Endothelial cell of umbilical vein (primary cell): ENCODE data around the gene CHD6. TPM values are rescaled to one million over a fixed set of nuclear protein-coding genes. Genes with fewer than 3 reads are reported as not detected.

ENCODE experiments used
- BruUV-seq: library from RNA; stranded (reverse); fragments of 400-500 nt; replicated peaks from 2 replicates; lab custom pipeline; 2021; lab: Mats Ljungman, UMichigan
- CTCF ChIA-PET: fragments of 300-600, 350-600 bp; sonication (Branson Sonifier 250); formaldehyde crosslinking; loops from one replicate; lab custom pipeline; 2021; ENCODE audit warnings: antibody characterized with exemption, inconsistent platforms; lab: Charles Lee
- POLR2A ChIA-PET: fragments of 300-600, 350-600 bp; sonication (Branson Sonifier 250); formaldehyde crosslinking; loops from one replicate; lab custom pipeline; 2021; ENCODE audit warnings: antibody characterized with exemption, inconsistent platforms; lab: Charles Lee
- DNase-seq: peaks from one replicate; pipeline ENCODE4 v3.0.0-alpha.2; 2011; ENCODE audit warnings: low read depth, low spot score
- FAIRE-seq: peaks from 2 replicates; lab custom pipeline; 2011; peaks lifted over from hg19 to GRCh38; lab: Jason Lieb, UNC
- H2AFZ ChIP-seq: 2 replicates; pipeline ENCODE4 v1.6.0; 2012; ENCODE audit warnings: low read depth, low read length, control low read depth, inconsistent platforms
- H3K27ac ChIP-seq: 2 replicates; pipeline ENCODE4 v1.5.1; 2011; ENCODE audit warnings: low read depth, mild to moderate bottlenecking, control low read depth, low read length, moderate library complexity; ENCODE audit not compliant: insufficient read depth
- H3K27me3 ChIP-seq, 2 experiments: 2 replicates each; pipeline versions ENCODE4 v1.6.0 to v1.6.1; 2011; ENCODE audit warnings: low read length in 2 of 2, mixed read lengths in 1 of 2; ENCODE audit not compliant: control insufficient read depth in 2 of 2, insufficient read depth in 2 of 2
- H3K36me3 ChIP-seq, 2 experiments: 2 replicates in 1 of 2; 3 replicates in 1 of 2; pipeline ENCODE4 v1.5.1; 2011; ENCODE audit warnings: low read length in 2 of 2, mild to moderate bottlenecking in 1 of 2, moderate library complexity in 1 of 2; ENCODE audit not compliant: control insufficient read depth in 2 of 2, insufficient read depth in 2 of 2; ENCODE audit errors: extremely low read depth in 1 of 2
- H3K4me1 ChIP-seq: 3 replicates; pipeline ENCODE4 v1.5.1; 2011; ENCODE audit warnings: mild to moderate bottlenecking, low read length; ENCODE audit not compliant: control insufficient read depth, insufficient read depth; ENCODE audit errors: extremely low read depth
- H3K4me2 ChIP-seq: 2 replicates; pipeline ENCODE4 v1.6.1; 2011; ENCODE audit warnings: low read length, control low read depth, mixed read lengths; ENCODE audit not compliant: insufficient read depth
- H3K4me3 ChIP-seq, 3 experiments: fragments of 200-600 bp in 1 of 3; sonication (generic), shearing (Covaris generic) in 1 of 3; replicated peaks in 1 of 3; 2 replicates each; pipeline ENCODE4 v1.5.1; 2011 to 2016; ENCODE audit warnings: control low read depth in 3 of 3, low read length in 3 of 3, mild to moderate bottlenecking in 2 of 3, inconsistent platforms in 1 of 3, low read depth in 1 of 3, moderate library complexity in 1 of 3; ENCODE audit not compliant: insufficient read depth in 1 of 3
- H3K79me2 ChIP-seq: 2 replicates; pipeline ENCODE4 v1.6.0; 2012; ENCODE audit warnings: low read length, inconsistent platforms; ENCODE audit not compliant: control insufficient read depth, insufficient read depth
- H3K9ac ChIP-seq: replicated peaks from 2 replicates; pipeline ENCODE3; 2011; ENCODE audit warnings: low read length, control low read depth; ENCODE audit not compliant: insufficient read depth; ENCODE audit errors: extremely low read depth
- H3K9me1 ChIP-seq: replicated peaks from 3 replicates; pipeline ENCODE4 v1.6.0; 2011; ENCODE audit warnings: mild to moderate bottlenecking, low read length; ENCODE audit not compliant: control insufficient read depth, insufficient read depth; ENCODE audit errors: extremely low read depth
- H3K9me3 ChIP-seq: replicated peaks from 2 replicates; pipeline ENCODE4 v1.5.1; 2012; ENCODE audit warnings: low read length, inconsistent platforms; ENCODE audit not compliant: control insufficient read depth, insufficient read depth
- H4K20me1 ChIP-seq: replicated peaks from 2 replicates; pipeline ENCODE3; 2011; ENCODE audit warnings: mild to moderate bottlenecking, low read length; ENCODE audit not compliant: control insufficient read depth, insufficient read depth; ENCODE audit errors: extremely low read depth
- CTCF ChIP-seq, 2 donors: IDR thresholded peaks; 1 replicate in 1 of 2; 2 replicates in 1 of 2; pipeline ENCODE4 v1.5.1; 2011; ENCODE audit warnings: low read length in 2 of 2, mild to moderate bottlenecking in 2 of 2, moderate library complexity in 2 of 2, control low read depth in 1 of 2, inconsistent platforms in 1 of 2, low read depth in 1 of 2; ENCODE audit not compliant: insufficient read depth in 1 of 2; ENCODE audit errors: extremely low read depth in 1 of 2
- EZH2 ChIP-seq: IDR thresholded peaks from 2 replicates; pipeline ENCODE4 v1.6.1; 2012; ENCODE audit warnings: borderline replicate concordance, low read depth, mild to moderate bottlenecking, moderate library complexity, low read length, inconsistent platforms; ENCODE audit not compliant: severe bottlenecking
- FOS ChIP-seq: IDR thresholded peaks from 2 replicates; pipeline ENCODE4 v1.6.1; 2011; ENCODE audit warnings: mild to moderate bottlenecking, low read length, moderate library complexity, borderline replicate concordance; ENCODE audit not compliant: insufficient read depth
- GATA2 ChIP-seq: IDR thresholded peaks from 2 replicates; pipeline ENCODE4 v1.7.0; 2011; ENCODE audit warnings: low read depth, mild to moderate bottlenecking, moderate library complexity, mixed read lengths, low read length; ENCODE audit not compliant: insufficient read length, insufficient read depth
- JUN ChIP-seq: IDR thresholded peaks from 2 replicates; pipeline ENCODE4 v1.6.1; 2011; ENCODE audit warnings: borderline replicate concordance, low read depth; ENCODE audit not compliant: insufficient read length, insufficient read depth
- MAX ChIP-seq: IDR thresholded peaks from 2 replicates; pipeline ENCODE4 v1.6.1; 2011; ENCODE audit not compliant: insufficient read depth, insufficient read length
- MYC ChIP-seq: IDR thresholded peaks from one replicate; pipeline ENCODE4 v1.6.1; 2011; ENCODE audit warnings: mild to moderate bottlenecking, low read depth, low read length
- POLR2A ChIP-seq: IDR thresholded peaks from 2 replicates; pipeline ENCODE4 v1.6.1; 2012; ENCODE audit warnings: low read depth, mild to moderate bottlenecking, control low read depth, low read length
- POLR2AphosphoS5 ChIP-seq: IDR thresholded peaks from 2 replicates; pipeline ENCODE4 v1.6.1; 2012; ENCODE audit warnings: low read depth, mild to moderate bottlenecking, control low read depth, low read length, moderate library complexity; ENCODE audit not compliant: insufficient read depth
- dilution Hi-C: fragments of 300-500 bp; cut with MboI; formaldehyde crosslinking; loops from one replicate; pipeline ENCODE4 v1.15.0; 2019; ENCODE audit warnings: low sequenced_read_pairs; ENCODE audit not compliant: extremely low pct_ligation_motif_present
- intact Hi-C: fragments of 100-400 bp; cut with micrococcal nuclease; formaldehyde crosslinking; loops from one replicate; pipeline ENCODE4 v1.10.0; 2022
- polyA plus RNA-seq, 4 experiments: library from polyadenylated mRNA; depleted of rRNA in 3 of 4; stranded (reverse) in 3 of 4; unstranded in 1 of 4; fragments of >200 nt; gene quantifications; 2 replicates each; pipeline versions ENCODE4 v1.2.1 to v1.2.3, GENCODE V29; 2011 to 2012; ENCODE audit warnings: missing spikeins in 1 of 4
- total RNA-seq: library from RNA; stranded (reverse); gene quantifications from 2 replicates; pipeline ENCODE4 v1.2.3, GENCODE V29; 2021

The CHD6 gene
- total and polyA plus RNA-seq, 2 donors (not counting 3 experiments of a cell fraction or from before 2014, with no cell fraction given), result 7.2 to 33.7 TPM

GRCh38 chr20:41506192-41506915, 111.8 kb downstream of the CHD6 start:
- H3K9ac ChIP-seq, result no peak overlapping the region
- no peak for DNase-seq
- dilution Hi-C loops, result no loop called here
- H3K79me2 ChIP-seq, result no peaks in the 10 kb centered on the region
- no TSS peak for BruUV-seq
- H3K4me3 ChIP-seq, result no peak overlapping the region
- no peak overlapping the region for H3K4me2 ChIP-seq
- ChIA-PET POLR2A (no interaction called here), CTCF (no interaction called here)
- H3K9me1 ChIP-seq, result no peaks in the 10 kb centered on the region
- H3K4me1 ChIP-seq, result no peaks in the 10 kb centered on the region
- H3K36me3 ChIP-seq, result peaks cover 0 to 1% of the 10 kb centered on the region in 2 experiments
- no peak for FAIRE-seq
- H3K27ac ChIP-seq, result no peak overlapping the region
- intact Hi-C loops, result no loop called here
- H2AFZ ChIP-seq, result no peak overlapping the region
- TF ChIP-seq JUN (no peak), MYC (no peak), GATA2 (no peak), POLR2AphosphoS5 (no peak), POLR2A (no peak), FOS (no peak), CTCF (IDR thresholded peaks at IDR 0.05; ENCODE audit: extremely low read depth in 1 of 2, insufficient read depth in 1 of 2, low read depth in 1 of 2, low read length in 2 of 2) (no peak), EZH2 (no peak), MAX (no peak)
- H3K27me3 ChIP-seq, result no peaks in the 10 kb centered on the region
- no peaks in the 10 kb centered on the region for H4K20me1 ChIP-seq
- H3K9me3 ChIP-seq, result no peaks in the 10 kb centered on the region
